Measurements from ENCODE around the gene ZSWIM4. TPM values are rescaled to one million over a fixed set of nuclear protein-coding genes. Genes with fewer than 3 reads are reported as not detected.
A peak's percentile ranks its signal among the peaks of the same experiment; 100 is the strongest.

Gene ZSWIM4
- polyA plus RNA-seq, 1 donor from 2014 or later: 1.2 TPM

GRCh38 chr19:13831537-13832467 is 36.6 kb downstream of the ZSWIM4 start:
- Mint-ChIP-seq H3K9me3 (no peaks in the 10 kb centered on the region), H3K27me3 (no peaks in the 10 kb centered on the region), H3K4me3 (peak overlapping the region in 3 of 4 donors; percentile 85 to 97 (median 89)), H3K27ac (peak overlapping the region in 2 of 3 donors; percentile 31 to 99), H3K36me3 (no peaks in the 10 kb centered on the region), H3K4me1 (peaks cover 6 to 20% (median 17%) of the 10 kb centered on the region in 3 donors)

- Mint-ChIP-seq H3K9me3 (no peaks in the 10 kb centered on the region), H3K4me3 (peak overlapping the region; percentile 85 to 98 (median 93)), H3K36me3 (no peaks in the 10 kb centered on the region), H3K27me3 (no peaks in the 10 kb centered on the region), H3K4me1 (peaks cover 14 to 26% (median 24%) of the 10 kb centered on the region in 3 donors), H3K27ac (peak overlapping the region; percentile 95 to 99 (median 98))
These were observed 38.3 kb downstream of the ZSWIM4 start for GRCh38 chr19:13833330-13834243.

DNA sequence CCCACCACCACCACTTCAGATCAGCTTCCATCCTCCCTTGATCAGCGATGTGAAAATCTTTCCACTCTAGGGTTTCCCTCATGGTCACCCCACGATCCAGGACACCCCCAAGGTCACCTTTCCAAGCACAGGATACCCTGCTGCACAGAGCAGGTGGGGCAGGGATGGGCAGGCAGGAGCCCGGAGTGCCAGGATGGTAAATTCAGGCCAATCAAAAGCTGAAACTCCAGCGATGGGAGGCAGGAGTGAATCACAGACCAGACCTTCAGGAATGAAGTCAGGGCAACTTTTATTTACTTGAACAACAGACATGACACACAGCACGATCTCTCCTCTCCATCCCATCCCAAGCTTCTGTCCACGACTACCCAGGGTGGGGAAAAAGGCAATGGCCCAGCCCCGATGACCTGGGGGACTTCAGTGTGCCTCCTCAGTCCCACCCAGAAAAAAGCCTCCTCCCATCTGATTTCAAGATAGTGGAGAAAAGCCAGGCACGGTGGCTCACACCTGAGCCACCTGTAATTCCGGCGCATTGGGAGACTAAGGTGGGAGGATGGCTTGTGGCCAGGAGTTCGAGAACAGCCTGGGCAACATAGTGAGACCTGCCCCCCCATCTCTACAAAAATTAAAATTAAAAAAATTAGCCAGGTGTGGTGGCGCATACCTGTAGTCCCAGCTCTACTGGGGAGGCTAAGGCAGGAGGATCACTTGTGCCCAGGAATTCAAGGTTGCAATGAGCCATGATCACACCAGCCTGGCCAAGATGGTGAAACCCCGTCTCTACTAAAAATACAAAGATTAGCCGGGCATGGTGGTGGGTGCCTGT is 39.2 kb downstream of the ZSWIM4 start:
- peak overlapping the region; percentile 95 to 99 (median 98) for H3K27ac Mint-ChIP-seq
- peak overlapping the region; percentile 85 to 98 (median 93) for H3K4me3 Mint-ChIP-seq
- H3K9me3 Mint-ChIP-seq: no peaks in the 10 kb centered on the region
- no peaks in the 10 kb centered on the region for H3K36me3 Mint-ChIP-seq
- peaks cover 18 to 27% (median 26%) of the 10 kb centered on the region in 3 donors for H3K4me1 Mint-ChIP-seq
- H3K27me3 Mint-ChIP-seq: no peaks in the 10 kb centered on the region

GRCh38 chr19:13835791-13836723 is 40.8 kb downstream of the ZSWIM4 start:
- H3K4me1 Mint-ChIP-seq: peaks cover 27 to 38% (median 37%) of the 10 kb centered on the region in 3 donors
- peak overlapping the region; percentile 94 to 99 (median 99) for H3K27ac Mint-ChIP-seq
- H3K27me3 Mint-ChIP-seq: no peaks in the 10 kb centered on the region
- H3K36me3 Mint-ChIP-seq: no peaks in the 10 kb centered on the region
- H3K9me3 Mint-ChIP-seq: no peaks in the 10 kb centered on the region
- H3K4me3 Mint-ChIP-seq: peak overlapping the region in 3 of 4 donors; percentile 21 to 89 (median 58)

- H3K27ac Mint-ChIP-seq: peak overlapping the region; percentile 96 to 99 (median 99)
- H3K4me3 Mint-ChIP-seq: peak overlapping the region; percentile 84 to 96 (median 92)
- H3K4me1 Mint-ChIP-seq: peaks cover 29 to 37% (median 33%) of the 10 kb centered on the region in 3 donors
- no peaks in the 10 kb centered on the region for H3K27me3 Mint-ChIP-seq
- H3K9me3 Mint-ChIP-seq: no peaks in the 10 kb centered on the region
- no peaks in the 10 kb centered on the region for H3K36me3 Mint-ChIP-seq
These were observed 43.3 kb downstream of the ZSWIM4 start for GRCh38 chr19:13838435-13839129.

DNA sequence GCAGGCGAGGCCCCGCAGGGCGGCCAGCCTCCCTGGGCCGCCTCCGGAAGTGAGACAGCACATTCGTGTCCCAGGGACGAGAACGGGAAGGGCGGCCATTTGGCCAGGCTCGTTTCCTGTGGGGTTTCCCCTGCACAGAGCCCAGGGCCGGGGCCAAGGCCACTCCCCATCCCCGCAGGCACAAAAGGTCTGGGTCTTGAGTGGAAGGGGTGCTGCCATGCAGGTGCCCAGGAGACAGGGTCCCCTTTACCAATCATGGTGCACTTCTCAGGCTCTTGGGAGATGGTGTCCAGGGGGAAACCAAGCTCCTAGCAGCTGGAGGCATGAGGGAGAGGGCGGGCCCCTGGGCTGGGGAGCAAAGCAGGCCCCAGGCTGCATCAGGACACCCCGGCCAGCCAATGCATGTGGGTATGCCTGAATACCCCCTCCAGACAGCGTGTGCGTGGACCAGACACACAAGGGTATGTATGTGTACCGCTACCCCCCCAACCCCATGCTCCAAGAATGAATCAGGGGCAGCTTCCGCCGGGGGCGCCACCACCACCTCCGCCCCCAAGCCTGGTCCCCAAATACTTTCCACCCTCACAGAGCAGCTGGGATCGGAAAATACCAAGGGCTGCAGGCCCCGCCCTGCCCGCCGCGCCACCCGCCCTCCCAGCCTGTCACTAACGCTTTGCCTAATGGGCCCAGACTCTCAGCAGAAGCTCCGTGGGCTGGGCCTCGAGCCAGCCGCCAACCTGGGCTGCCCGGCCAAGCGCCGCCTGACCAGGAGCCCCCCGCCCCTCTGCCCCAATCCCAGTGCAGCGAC is 44.1 kb downstream of the ZSWIM4 start:
- no peaks in the 10 kb centered on the region for H3K9me3 Mint-ChIP-seq
- peaks cover 26 to 32% (median 27%) of the 10 kb centered on the region in 3 donors for H3K4me1 Mint-ChIP-seq
- peak overlapping the region; percentile 84 to 96 (median 92) for H3K4me3 Mint-ChIP-seq
- H3K36me3 Mint-ChIP-seq: no peaks in the 10 kb centered on the region
- no peaks in the 10 kb centered on the region for H3K27me3 Mint-ChIP-seq
- peak overlapping the region; percentile 96 to 99 (median 99) for H3K27ac Mint-ChIP-seq

DNA sequence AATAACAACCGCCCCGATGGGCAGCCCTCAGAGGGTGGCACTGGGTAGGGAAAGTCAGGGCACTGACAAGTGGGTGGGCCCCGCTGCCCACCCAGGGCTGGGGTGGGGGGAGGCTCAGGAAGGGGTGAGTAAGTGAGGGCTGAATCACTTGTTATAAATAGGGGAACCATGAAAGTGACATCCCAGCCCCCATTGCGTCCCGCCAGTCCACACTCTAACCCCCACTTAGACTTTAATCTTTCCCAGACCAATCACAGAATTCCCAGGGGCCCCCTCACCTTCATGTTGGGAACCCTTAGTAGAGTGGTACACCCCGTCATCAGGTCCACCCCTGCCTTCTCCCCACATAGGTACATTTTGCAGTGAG is 44.7 kb downstream of the ZSWIM4 start:
- peaks cover 28 to 33% (median 30%) of the 10 kb centered on the region in 3 donors for H3K4me1 Mint-ChIP-seq
- no peaks in the 10 kb centered on the region for H3K36me3 Mint-ChIP-seq
- H3K27me3 Mint-ChIP-seq: no peaks in the 10 kb centered on the region
- H3K9me3 Mint-ChIP-seq: no peaks in the 10 kb centered on the region
- peak overlapping the region; percentile 84 to 96 (median 92) for H3K4me3 Mint-ChIP-seq
- H3K27ac Mint-ChIP-seq: peak overlapping the region; percentile 96 to 99 (median 99)

- Mint-ChIP-seq H3K27ac (peak overlapping the region; percentile 96 to 99 (median 99)), H3K4me3 (peak overlapping the region; percentile 84 to 96 (median 92)), H3K27me3 (no peaks in the 10 kb centered on the region), H3K4me1 (peaks cover 28 to 35% (median 33%) of the 10 kb centered on the region in 3 donors), H3K9me3 (no peaks in the 10 kb centered on the region), H3K36me3 (no peaks in the 10 kb centered on the region)
These were observed 45.3 kb downstream of the ZSWIM4 start for GRCh38 chr19:13840305-13841085.

- H3K36me3 Mint-ChIP-seq: no peaks in the 10 kb centered on the region
- H3K27ac Mint-ChIP-seq: peak overlapping the region; percentile 96 to 99 (median 99)
- H3K4me3 Mint-ChIP-seq: peak overlapping the region; percentile 84 to 96 (median 92)
- no peaks in the 10 kb centered on the region for H3K9me3 Mint-ChIP-seq
- peaks cover 2% of the 10 kb centered on the region for H3K27me3 Mint-ChIP-seq
- peaks cover 34 to 36% (median 35%) of the 10 kb centered on the region in 3 donors for H3K4me1 Mint-ChIP-seq
These were observed 46.1 kb downstream of the ZSWIM4 start for GRCh38 chr19:13841086-13841961.

- peak overlapping the region; percentile 96 to 99 (median 99) for H3K27ac Mint-ChIP-seq
- H3K4me3 Mint-ChIP-seq: peak overlapping the region; percentile 84 to 96 (median 92)
- no peaks in the 10 kb centered on the region for H3K9me3 Mint-ChIP-seq
- H3K27me3 Mint-ChIP-seq: peaks cover 7% of the 10 kb centered on the region
- H3K36me3 Mint-ChIP-seq: no peaks in the 10 kb centered on the region
- peaks cover 30 to 38% (median 38%) of the 10 kb centered on the region in 3 donors for H3K4me1 Mint-ChIP-seq
These were observed 46.7 kb downstream of the ZSWIM4 start for GRCh38 chr19:13841962-13842290.
